ENCODE results near the gene LTBR. TPM values are rescaled to one million over a fixed set of nuclear protein-coding genes. Genes with fewer than 3 reads are reported as not detected.

LTBR gene
- total RNA-seq, 1 donor from 2014 or later: 16.4 TPM

DNA sequence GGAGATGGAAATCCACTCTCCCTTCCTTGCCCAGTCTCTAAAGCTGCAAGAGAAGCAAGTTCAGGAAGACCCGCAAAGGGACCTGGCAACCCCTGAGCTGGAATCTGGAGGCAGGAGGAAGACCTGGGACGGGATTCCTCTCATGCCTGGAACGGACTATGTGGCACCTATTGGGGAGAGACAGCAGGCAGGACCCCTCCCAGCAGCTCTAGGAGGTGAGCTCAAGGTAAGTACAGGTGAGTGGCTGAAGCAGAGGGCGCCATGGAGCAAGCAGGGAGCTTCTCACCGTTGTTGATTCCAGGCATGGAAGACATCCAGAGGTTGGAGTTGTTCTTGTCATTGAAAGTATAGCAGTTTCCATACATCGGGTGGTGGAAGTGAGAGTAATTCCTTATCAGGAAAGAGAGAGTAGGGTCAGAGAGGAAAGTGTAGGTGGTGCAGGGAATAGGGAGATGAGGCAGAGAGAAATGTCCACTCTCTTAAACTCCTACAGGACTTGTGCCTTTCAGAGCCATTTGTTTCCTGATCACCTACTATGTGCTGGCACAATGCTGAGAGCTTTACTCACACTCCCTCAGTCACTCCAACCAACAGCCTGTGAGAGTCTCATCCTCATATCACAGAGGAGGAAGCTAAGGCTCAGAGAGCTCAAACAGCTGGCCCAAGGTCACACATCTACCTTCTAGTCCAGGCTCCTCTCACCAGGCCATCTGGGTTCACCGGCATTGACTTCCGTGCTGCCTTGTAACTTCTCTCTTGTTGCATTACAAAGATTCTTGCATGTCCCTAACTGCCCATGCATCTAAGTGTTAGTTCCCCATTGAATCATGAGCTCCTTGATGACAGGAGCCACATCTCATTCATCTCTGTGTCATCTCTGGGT, 28.2 kb upstream of the LTBR start:
- peaks cover 52% of the 10 kb centered on the region for H3K4me1 Mint-ChIP-seq (ENCODE audit: unreplicated experiment)
- DNase-seq (ENCODE audit: extremely low spot score, unreplicated experiment): no peak
- no peak overlapping the region for H3K27ac Mint-ChIP-seq (ENCODE audit: unreplicated experiment)
- no peaks in the 10 kb centered on the region for H3K9me3 Mint-ChIP-seq (ENCODE audit: unreplicated experiment)
- no peak for TF ChIP-seq CTCF (IDR thresholded peaks at IDR 0.05)
- H3K36me3 Mint-ChIP-seq (ENCODE audit: unreplicated experiment): no peaks in the 10 kb centered on the region
- H3K4me3 Mint-ChIP-seq (ENCODE audit: unreplicated experiment): no peak overlapping the region
- H3K27me3 Mint-ChIP-seq (ENCODE audit: unreplicated experiment): no peaks in the 10 kb centered on the region

DNA sequence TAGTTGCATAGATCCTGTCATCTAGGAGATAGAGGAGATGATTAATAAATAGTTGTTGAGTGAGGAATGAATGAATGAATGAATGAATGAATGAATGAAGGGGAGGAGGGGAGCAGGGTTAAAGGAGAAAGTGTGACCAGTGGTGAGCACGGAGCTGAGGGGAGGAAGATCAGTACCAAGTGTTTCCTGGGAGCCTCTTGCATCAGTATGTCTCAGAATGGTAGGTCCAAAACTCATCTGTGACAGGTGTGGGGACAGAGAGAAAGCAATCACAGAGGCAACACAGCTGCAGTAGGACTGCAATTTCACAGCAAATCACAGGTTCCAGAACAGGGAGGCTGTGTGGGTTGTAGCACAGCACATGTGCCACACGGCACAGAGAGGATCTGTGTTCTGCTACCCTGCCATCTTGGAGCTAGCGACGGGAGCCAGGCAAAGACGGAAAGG, 27.6 kb upstream of the LTBR start:
- H3K27ac Mint-ChIP-seq (ENCODE audit: unreplicated experiment): no peak overlapping the region
- no peak for DNase-seq (ENCODE audit: extremely low spot score, unreplicated experiment)
- no peak overlapping the region for H3K4me3 Mint-ChIP-seq (ENCODE audit: unreplicated experiment)

DNA sequence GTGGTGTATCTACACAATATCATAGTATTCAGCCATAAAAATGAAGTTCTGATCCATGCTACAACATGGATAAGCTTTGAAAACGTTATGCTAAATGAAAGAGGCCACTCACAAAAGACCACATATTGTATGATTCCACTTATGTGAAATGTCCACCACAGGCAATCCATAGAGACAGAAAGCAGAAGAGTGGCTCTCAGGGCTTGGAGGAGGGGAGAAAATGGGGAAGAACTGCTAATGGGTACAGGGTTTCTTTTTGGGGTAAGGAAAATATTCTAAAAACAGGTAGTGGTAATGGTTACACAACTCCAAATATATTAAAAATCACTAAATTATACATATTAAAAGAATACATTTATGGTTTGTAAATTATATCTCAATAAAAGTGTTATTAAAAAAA, 25.1 kb upstream of the LTBR start:
- H3K36me3 Mint-ChIP-seq (ENCODE audit: unreplicated experiment): no peaks in the 10 kb centered on the region
- TF ChIP-seq CTCF (IDR thresholded peaks at IDR 0.05): no peak
- peaks cover 54% of the 10 kb centered on the region for H3K4me1 Mint-ChIP-seq (ENCODE audit: unreplicated experiment)
- no peak for DNase-seq (ENCODE audit: extremely low spot score, unreplicated experiment)
- H3K27ac Mint-ChIP-seq (ENCODE audit: unreplicated experiment): no peak overlapping the region
- H3K27me3 Mint-ChIP-seq (ENCODE audit: unreplicated experiment): no peaks in the 10 kb centered on the region
- no peaks in the 10 kb centered on the region for H3K9me3 Mint-ChIP-seq (ENCODE audit: unreplicated experiment)
- H3K4me3 Mint-ChIP-seq (ENCODE audit: unreplicated experiment): no peak overlapping the region

More for the DNA sequence above, 27.6 kb upstream of the LTBR start:
- Mint-ChIP-seq H3K4me1 (ENCODE audit: unreplicated experiment) (peaks cover 59% of the 10 kb centered on the region), H3K9me3 (ENCODE audit: unreplicated experiment) (no peaks in the 10 kb centered on the region), H3K36me3 (ENCODE audit: unreplicated experiment) (no peaks in the 10 kb centered on the region), H3K27me3 (ENCODE audit: unreplicated experiment) (no peaks in the 10 kb centered on the region)
- TF ChIP-seq CTCF (IDR thresholded peaks at IDR 0.05): no peak

DNA sequence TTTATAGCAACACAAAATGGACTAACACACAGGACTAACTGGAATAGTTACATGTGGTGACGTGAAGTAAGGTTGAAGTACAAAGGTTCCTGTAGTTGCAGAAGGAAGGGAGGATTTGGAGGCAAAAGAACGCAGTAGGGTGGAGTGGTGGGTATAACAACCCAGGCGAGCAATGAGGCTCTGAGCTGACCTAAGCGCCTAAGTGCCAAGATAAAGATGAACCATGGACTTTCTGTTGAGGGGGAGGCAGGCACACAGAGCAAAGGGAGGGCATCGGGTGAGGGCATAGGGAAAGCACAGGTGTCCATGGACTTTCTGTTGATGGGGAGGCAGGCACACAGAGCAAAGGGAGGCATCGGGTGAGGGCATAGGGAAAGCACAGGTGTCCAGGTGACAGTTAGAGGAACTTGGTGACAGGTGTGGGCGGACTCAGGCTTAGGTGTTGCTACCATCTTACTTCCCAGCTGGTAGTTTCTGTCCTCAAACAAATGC, 23.8 kb upstream of the LTBR start:
- no peak overlapping the region for H3K4me3 Mint-ChIP-seq (ENCODE audit: unreplicated experiment)
- peaks cover 45% of the 10 kb centered on the region for H3K4me1 Mint-ChIP-seq (ENCODE audit: unreplicated experiment)
- no peaks in the 10 kb centered on the region for H3K9me3 Mint-ChIP-seq (ENCODE audit: unreplicated experiment)
- no peak for TF ChIP-seq CTCF (IDR thresholded peaks at IDR 0.05)
- no peak for DNase-seq (ENCODE audit: extremely low spot score, unreplicated experiment)
- H3K27me3 Mint-ChIP-seq (ENCODE audit: unreplicated experiment): no peaks in the 10 kb centered on the region
- no peaks in the 10 kb centered on the region for H3K36me3 Mint-ChIP-seq (ENCODE audit: unreplicated experiment)
- peak overlapping the region; percentile 58 for H3K27ac Mint-ChIP-seq (ENCODE audit: unreplicated experiment)

Data from osteocyte (in vitro differentiated cells).